HG03442 (cell line): ENCODE results near the gene MINK1.
A peak's percentile ranks its signal among the peaks of the same experiment; 100 is the strongest.
"Not testable (repeated sequence)": the region's sequence is repeated elsewhere in the genome, so short reads cannot be mapped to it uniquely, and the experiment has no call there.

Source experiments
- ATAC-seq: cut with Tn5 transposase; IDR thresholded peaks from one replicate; pipeline ENCODE4 v1.9.1; 2021; ENCODE audit warnings: mild to moderate bottlenecking, moderate library complexity; ENCODE audit not compliant: unreplicated experiment

The MINK1 gene

DNA sequence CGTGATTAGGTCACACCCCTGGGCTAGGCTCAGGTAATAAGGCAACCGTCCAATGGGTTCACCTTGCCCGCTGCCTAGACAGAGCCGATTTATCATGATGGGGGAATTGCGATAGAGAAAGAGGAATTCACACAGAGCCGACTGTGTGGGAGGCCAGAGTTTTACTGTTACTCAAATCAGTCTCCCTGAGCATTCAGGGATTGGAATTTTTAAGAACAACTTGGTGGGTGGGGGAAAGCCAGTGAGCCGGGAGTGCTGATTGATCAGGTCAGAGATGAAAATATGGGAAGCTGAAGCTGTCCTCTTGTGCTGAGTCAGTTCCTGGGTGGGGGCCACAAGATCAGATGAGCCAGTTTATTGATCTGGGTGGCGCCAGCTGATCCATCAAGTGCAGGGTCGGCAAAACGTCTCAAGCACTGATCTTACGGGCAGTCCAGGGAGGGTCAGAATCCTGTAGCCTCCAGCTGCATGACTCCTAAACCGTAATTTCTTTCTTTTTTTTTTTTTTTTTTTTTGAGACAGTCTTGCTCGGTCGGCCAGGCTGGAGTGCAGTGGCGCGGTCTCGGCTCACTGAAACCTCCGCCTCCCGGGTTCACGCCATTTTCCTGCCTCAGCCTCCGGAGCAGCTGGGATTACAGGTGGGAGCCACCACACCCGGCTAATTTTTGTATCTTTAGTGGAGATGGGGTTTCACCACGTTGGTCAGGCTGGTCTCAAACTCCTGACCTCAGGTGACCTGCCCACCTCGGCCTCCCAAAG, 93.6 kb downstream of the MINK1 start:
- ATAC-seq: not testable (repeated sequence)

DNA sequence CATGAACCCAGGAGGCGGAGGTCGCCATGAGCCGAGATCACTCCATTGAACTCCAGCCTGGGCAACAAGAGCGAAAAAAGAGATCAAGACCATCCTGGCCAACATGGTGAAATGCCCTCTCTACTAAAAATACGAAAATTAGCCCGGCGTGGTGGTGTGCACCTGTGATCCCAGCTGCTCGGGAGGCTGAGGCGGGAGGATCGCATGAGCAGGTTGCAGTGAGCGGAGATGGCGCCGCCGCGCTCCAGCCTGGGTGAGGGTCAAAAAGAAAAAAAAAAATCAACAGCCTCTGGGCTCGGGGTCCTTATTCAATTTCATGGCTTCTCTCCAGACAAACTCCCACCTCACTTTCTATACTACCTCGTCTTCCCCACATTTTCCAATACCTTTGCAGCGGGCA, 95.7 kb downstream of the MINK1 start:
- ATAC-seq: no peak

DNA sequence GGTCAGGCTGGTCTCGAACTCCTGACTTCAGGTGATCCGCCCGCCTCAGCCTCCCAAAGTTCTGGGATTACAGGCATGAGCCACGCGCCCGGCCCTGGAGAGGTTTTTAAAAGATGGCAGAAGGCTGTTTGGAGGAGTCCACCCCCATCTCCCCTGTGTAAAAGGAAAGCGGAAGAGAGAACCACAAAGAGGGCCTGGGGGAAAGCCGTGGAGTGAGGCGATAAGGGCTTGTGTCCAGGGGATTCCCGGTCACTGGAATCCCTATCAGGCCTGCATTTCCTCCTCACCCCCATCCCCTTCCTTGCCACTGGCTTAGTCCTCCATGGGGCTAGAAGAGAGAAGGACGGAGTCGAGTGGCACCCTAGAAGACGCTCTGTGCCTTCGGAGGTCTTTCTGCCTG, 98.8 kb downstream of the MINK1 start, which contains the start of gene GP1BA:
TSS of gene GP1BA (plus strand) at position 315 of the 400 bp plus-strand sequence. CDS start 328 bp downstream, outside the sequence.
- no peak for ATAC-seq

DNA sequence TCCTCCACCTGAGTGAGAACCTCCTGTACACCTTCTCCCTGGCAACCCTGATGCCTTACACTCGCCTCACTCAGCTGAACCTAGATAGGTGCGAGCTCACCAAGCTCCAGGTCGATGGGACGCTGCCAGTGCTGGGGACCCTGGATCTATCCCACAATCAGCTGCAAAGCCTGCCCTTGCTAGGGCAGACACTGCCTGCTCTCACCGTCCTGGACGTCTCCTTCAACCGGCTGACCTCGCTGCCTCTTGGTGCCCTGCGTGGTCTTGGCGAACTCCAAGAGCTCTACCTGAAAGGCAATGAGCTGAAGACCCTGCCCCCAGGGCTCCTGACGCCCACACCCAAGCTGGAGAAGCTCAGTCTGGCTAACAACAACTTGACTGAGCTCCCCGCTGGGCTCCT, 99.6 kb downstream of the MINK1 start:
- no peak for ATAC-seq

DNA sequence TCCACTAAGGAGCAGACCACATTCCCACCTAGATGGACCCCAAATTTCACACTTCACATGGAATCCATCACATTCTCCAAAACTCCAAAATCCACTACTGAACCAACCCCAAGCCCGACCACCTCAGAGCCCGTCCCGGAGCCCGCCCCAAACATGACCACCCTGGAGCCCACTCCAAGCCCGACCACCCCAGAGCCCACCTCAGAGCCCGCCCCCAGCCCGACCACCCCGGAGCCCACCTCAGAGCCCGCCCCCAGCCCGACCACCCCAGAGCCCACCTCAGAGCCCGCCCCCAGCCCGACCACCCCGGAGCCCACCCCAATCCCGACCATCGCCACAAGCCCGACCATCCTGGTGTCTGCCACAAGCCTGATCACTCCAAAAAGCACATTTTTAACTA, 100.5 kb downstream of the MINK1 start:
- no peak for ATAC-seq

DNA sequence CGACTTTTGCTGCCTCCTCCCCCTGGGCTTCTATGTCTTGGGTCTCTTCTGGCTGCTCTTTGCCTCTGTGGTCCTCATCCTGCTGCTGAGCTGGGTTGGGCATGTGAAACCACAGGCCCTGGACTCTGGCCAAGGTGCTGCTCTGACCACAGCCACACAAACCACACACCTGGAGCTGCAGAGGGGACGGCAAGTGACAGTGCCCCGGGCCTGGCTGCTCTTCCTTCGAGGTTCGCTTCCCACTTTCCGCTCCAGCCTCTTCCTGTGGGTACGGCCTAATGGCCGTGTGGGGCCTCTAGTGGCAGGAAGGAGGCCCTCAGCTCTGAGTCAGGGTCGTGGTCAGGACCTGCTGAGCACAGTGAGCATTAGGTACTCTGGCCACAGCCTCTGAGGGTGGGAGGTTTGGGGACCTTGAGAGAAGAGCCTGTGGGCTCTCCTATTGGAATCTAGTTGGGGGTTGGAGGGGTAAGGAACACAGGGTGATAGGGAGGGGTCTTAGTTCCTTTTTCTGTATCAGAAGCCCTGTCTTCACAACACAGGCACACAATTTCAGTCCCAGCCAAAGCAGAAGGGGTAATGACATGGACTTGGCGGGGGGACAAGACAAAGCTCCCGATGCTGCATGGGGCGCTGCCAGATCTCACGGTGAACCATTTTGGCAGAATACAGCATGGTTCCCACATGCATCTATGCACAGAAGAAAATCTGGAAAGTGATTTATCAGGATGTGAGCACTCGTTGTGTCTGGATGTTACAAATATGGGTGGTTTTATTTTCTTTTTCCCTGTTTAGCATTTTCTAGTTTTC, 101.2 kb downstream of the MINK1 start:
- peak; percentile 30 for ATAC-seq

DNA sequence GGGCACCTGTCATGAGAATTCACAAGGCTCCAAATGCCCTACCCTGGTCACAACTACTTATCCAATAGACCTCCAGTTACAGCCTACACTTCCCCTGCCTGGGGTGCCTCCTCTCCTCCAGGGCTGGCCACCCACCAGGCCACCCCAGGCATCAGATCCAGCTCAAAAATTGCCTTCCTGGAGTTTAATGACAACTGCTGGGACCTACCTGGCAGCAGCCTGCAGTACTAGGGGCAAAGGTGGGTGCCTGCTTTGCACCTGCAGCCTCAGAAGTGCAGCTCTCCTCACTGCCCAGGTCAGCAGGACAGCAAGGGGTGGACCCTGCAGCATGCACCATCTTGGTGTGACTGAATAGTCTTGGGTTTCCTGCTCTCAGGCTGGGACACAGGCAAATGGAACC, 102.5 kb downstream of the MINK1 start:
- ATAC-seq: no peak

DNA sequence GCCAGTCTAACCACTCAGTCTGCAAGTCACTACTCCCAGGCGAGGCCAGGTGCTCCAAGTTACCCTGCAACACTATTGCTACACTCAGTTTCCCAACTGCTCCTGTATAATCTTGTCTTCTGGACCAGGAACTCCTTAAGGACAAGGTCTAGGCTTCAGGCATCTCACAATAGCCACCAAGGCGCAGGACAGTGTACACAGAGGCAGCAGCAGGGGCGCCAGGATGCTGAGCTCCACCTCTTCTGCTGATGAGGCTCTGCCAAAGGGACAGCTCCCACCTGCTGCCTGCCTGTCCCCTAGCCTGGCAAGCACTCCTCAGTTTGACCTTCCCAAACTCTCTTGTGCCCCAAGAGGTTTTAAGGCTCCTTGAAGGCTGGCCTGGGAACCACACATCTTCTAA, 103.3 kb downstream of the MINK1 start:
- ATAC-seq: no peak

DNA sequence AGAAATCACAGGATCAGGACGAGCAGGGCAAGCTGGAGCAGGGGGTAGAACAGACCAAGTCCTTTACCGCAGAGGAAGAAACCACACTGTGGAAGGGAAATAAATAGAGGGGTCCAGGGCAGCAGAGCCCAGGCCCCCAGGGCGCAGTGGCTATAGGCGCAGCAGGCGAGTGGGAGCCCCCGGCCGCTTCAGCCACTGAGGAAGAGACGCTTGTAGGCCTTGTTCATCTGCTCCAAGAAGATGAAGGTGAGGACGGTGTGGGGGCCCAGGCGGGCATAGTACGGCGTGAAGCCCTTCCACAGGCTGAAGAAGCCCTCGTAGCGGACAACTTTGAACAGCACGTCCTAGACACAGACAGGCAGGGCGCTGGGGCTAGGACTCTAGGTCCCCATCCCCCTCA, 104.4 kb downstream of the MINK1 start:
- no peak for ATAC-seq

DNA sequence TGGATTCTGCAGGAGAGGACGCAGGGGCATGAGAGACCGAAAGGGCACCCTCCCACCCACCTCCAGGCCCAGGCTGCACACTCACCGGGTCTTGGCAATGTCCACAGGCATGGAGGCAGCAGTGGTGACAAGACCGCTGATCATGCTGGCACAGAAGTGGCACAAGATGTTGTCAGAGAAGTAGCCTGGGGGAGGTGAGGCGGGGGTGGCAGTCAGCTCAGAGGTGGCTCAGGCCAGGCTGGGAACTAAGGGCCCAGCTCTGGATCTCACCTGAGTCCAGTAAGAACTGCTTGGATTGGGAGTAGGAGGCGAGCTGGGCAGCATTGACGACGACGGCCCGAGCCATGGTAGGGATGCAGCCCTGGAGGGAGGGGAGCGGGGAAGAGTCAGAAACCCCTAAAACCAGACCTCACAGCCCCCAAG, 104.9 kb downstream of the MINK1 start:
- ATAC-seq: no peak

DNA sequence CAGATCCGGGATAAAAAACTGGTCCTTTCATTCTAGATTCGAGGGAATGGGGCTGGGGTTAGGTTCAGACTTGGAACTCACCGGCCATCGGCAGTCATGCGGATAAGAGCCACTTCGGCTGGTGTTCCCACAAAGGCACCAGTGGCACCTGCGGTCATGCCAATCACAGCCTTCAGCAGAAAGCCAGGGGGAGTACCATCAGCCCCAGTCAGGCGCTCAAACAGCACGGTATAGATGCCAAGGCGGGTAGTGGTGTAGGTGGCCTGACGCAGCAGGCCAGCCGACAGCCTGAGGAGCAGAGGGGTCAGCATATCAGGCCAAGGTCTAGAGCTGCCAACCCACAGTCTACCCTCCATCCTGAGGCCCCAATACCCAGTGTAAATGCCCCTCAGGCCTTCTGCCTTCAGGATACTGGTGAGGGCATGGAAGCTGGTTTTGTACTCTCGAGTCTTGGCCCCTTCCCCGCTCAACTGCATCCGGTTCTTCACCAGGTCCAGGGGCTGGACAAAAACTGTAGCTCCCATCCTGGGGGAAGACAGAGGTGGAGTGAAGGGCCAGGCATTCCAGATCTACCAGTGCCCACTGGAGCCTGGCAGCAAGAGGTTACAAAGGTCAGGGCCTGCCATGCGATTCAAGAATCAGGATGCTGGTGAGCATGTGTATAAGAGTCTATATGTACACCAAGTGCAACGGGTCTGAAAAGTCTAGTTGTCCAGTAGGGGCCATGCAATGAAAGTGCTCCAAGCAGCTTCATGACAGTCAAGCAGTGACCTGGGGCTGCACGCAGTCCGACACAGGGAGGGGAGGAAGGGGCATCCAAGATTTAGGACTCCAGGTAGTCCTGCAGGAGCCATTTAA, 105.8 kb downstream of the MINK1 start:
- no peak for ATAC-seq

DNA sequence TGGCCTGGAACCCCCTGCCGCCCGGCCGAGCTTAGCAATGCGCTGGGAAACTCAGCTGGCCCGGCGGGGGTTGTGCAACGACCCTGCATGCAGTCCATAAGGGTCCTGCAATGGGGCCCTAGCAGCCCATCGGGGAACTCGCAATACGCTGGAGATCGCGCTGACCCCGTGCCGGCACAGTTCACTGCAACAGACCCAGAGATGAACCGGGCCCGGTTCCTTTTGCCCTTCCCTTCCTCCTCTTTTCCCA, 106.3 kb downstream of the MINK1 start:
- ATAC-seq: peak; percentile 11

DNA sequence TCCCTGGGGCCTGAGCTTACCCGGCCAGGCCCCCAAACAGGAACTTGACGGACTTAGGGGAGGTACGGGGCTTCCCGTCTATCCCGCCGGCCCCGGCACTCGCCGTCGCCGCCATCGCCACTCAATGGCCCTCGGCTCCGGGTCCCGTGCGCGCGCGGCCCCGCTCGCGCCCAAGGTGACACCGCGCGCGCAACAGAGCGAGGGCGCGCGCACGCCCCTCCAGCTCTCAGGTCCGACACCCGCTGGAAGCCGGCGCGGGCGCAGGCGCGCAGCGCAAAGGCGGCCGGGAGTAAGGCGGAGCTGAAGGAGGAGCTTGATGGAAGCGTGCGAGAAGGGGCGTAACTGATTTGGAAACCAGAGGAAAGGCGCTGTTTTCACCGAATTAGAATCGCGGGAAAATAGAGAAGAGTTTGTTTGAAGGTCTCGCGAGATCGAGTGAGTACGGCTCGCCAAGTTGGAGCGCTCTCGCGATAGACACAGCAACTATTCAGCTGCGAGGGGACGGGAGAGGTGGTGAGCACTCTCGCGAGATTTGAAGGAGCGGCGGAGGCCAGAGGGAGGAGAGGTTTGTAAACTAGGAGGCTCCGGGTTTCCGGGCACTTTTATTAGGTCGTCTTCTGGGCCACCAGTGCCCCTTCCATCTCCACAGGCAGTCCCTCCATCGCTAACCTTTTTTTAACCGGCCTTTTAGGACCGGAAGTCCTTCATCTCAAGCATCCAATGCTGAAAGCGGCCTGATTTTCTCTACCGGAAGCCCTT, 106.8 kb downstream of the MINK1 start, which contains the start of the genes RNF167 and SLC25A11:
TSS of gene RNF167 (plus strand) at position 473 of the 759 bp plus-strand sequence. CDS start 642 bp downstream, outside the sequence.
TSS of gene SLC25A11 (minus strand) at position 251 of the 759 bp plus-strand sequence. CDS start at position 115, 136 bp downstream.
- peak; percentile 78 for ATAC-seq

DNA sequence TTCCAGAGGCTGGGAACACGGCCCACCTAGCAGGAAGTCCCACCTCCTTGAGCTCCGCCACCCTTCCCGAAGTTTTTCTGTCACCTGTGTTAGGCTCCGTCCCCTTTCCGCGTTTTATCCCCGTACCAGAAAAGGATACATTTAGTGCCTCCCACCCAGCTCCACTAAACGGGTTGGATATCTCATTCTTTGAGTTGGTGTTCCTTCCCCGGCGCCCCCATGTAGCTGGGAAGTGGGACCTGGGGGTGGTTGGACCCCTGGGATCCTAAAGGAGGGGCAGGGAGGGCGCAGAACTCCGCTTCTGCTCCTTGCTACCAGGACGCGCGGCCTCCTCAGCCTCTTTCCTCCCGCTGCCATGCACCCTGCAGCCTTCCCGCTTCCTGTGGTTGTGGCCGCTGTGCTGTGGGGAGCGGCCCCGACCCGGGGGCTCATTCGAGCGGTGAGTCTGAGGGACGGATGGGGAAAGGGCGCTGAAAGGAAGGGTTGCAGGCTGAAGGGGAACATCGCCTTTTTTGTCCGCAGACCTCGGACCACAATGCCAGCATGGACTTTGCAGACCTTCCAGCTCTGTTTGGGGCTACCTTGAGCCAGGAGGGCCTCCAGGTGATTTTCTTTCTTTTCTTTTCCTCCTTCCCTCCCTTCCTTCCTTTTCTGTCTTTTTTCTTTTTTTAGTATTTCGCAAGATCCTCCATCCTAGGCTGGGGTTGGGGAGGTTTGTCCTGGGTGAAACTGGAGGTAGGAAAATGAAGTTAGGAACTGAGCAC, 107.6 kb downstream of the MINK1 start:
- ATAC-seq: no peak

DNA sequence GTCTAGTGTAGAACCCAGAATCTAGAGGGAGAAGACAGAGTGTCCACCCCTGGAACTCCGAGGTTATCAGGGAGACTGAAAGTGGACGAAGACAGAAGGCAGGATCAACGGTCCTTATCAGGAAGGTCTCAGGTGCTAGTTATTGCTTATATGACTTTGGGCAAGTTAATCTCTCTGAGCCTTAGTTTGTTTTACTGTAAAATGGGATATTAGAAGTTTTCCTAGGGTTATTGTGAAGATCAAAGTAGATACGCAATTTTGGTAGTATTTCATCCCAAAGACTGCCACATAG, 108.1 kb downstream of the MINK1 start:
- ATAC-seq: no peak

DNA sequence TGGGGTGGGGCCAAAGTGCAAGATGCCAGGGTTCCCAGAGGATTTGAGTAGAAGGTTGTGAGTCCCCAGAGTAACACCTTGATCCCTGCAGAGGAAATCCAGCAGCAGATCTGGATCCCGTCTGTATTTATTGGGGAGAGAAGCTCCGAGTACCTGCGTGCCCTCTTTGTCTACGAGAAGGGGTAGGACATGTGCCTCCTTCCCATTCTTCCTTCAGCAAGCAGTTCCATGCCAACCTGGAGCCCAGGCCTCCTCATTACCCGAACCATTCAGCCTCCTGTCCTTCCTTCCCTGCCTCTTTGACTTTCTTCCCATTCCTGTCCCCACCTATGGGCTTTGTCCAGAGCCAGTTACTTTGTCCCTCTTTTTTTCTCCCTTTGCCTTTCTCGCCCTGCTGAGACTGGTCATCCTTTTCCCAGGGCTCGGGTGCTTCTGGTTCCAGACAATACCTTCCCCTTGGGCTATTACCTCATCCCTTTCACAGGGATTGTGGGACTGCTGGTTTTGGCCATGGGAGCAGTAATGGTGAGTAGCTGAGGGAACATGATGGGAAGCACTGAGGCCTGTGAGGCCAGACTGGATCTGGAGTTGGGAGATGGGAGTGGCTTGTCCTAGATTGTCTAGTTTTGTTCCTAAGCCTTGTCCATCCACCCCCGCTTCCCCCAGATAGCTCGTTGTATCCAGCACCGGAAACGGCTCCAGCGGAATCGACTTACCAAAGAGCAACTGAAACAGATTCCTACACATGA, 109.8 kb downstream of the MINK1 start:
- no peak for ATAC-seq

DNA sequence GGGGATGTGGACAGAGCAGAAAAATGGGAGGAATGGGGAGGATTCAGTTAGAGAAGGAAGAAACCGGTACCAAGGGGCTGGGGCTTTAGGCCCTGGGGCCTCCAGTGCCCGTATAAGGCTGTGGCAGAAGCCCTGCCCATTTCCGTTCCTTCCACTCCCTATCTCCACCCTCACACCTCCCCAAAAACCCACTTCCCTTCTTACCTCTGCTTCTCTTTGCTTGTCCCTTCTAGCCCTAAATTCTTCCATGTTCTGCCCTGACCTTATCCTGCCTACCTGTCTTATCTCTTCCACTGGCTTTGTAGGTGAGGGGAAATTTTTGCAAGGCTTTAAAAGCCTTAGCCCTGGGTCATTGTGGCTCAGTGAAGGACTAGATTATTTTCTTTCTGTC, 111.0 kb downstream of the MINK1 start:
- no peak for ATAC-seq

DNA sequence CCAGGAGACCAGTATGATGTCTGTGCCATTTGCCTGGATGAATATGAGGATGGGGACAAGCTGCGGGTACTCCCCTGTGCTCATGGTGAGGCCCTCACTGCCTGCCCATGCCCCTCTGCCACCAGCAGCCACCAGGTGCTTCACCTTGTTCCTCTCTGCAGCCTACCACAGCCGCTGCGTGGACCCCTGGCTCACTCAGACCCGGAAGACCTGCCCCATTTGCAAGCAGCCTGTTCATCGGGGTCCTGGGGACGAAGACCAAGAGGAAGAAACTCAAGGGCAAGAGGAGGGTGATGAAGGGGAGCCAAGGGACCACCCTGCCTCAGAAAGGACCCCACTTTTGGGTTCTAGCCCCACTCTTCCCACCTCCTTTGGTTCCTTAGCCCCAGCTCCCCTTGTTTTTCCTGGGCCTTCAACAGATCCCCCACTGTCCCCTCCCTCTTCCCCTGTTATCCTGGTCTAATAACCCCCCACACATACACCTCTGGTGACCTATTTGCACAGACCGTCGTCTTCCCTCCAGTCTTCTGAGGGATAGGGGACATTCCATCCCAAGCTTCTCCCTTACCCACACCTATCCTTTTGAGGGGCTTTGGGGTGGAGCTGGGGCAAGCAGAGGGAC, 111.5 kb downstream of the MINK1 start:
- ATAC-seq: no peak
